SJSA1 (cell line): ENCODE results near the gene ZNF785. TPM values are rescaled to one million over a fixed set of nuclear protein-coding genes. Genes with fewer than 3 reads are reported as not detected.
A peak's percentile ranks its signal among the peaks of the same experiment; 100 is the strongest.

Experiments used
- DNase-seq, 2 experiments: peaks; one replicate each; pipeline ENCODE4 v3.0.0-alpha.2; 2015 to 2020; ENCODE audit warnings: low spot score in 2 of 2, low read depth in 1 of 2
- H3K27ac ChIP-seq: fragments of 250-450 bp; sonication (Bioruptor Pico); 2 replicates; pipeline ENCODE4 v1.5.1; 2020; ENCODE audit warnings: mild to moderate bottlenecking, moderate library complexity
- H3K27me3 ChIP-seq: fragments of 250-450 bp; sonication (Bioruptor Pico); replicated peaks from 2 replicates; pipeline ENCODE4 v1.5.1; 2020; ENCODE audit warnings: mild to moderate bottlenecking, moderate library complexity
- H3K36me3 ChIP-seq: fragments of 250-450 bp; sonication (Bioruptor Pico); 2 replicates; pipeline ENCODE4 v1.5.1; 2020; ENCODE audit warnings: mild to moderate bottlenecking
- H3K4me1 ChIP-seq: fragments of 250-450 bp; sonication (Bioruptor Pico); replicated peaks from 2 replicates; pipeline ENCODE4 v1.6.1; 2021; ENCODE audit warnings: mild to moderate bottlenecking
- H3K4me3 ChIP-seq: fragments of 250-450 bp; sonication (Bioruptor Pico); 2 replicates; pipeline ENCODE4 v1.5.1; 2020; ENCODE audit warnings: mild to moderate bottlenecking
- H3K9me3 ChIP-seq: fragments of 250-450 bp; sonication (Bioruptor Pico); replicated peaks from 2 replicates; pipeline ENCODE4 v1.5.1; 2020; ENCODE audit warnings: mild to moderate bottlenecking
- total RNA-seq: library from RNA; depleted of rRNA; stranded (reverse); fragments of >200 nt; shearing (Covaris generic); gene quantifications from 2 replicates; pipeline ENCODE4 v1.2.3, GENCODE V29; 2014

ZNF785 gene
- total RNA-seq, 1 experiment from 2014 or later, result 6.8 TPM

DNA sequence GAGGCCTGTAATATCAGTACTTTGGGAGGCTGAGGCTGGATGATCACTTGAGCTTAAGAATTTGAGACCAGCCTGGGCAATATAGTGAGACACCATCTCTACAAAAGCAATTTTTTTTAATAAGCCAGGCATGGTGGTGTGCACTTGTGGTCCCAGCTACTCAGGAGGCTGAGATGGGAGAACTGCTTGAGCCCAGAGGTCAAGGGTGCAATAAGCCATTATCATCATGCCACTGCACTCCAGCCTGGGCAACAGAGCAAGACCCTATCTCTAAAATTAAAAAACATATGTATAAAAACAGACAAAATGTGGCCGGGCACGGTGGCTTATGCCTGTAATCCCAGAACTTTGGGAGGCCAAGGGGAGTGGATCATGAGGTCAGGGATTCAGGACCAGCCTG, 3.2 kb upstream of the ZNF785 start:
- Histone ChIP-seq H3K36me3 (peaks cover 27% of the 10 kb centered on the region), H3K4me3 (no peak overlapping the region), H3K27ac (no peak overlapping the region), H3K9me3 (no peaks in the 10 kb centered on the region), H3K27me3 (no peaks in the 10 kb centered on the region), H3K4me1 (peaks cover 12% of the 10 kb centered on the region)
- DNase-seq, result no peak

DNA sequence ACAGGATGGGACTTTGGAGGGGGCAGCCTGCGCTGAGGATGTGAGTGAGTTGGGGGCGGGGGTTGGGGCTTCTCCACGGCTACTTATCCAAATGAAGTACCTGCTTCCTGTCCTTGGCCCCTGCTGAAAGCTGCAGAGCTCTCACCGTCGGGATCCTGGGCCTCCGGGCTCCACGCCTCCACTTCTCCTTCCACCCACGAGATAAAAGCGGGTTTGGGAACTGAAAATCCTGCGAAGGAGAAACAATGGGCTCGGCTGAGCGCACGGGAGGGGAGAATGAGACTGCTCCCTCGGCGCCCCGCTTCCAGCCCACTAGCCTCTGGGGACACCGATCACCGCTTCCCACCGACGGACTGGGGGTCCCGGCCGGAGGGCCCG, 486 bp downstream of the ZNF785 start:
- Histone ChIP-seq H3K27ac (peak overlapping the region; percentile 70), H3K9me3 (no peaks in the 10 kb centered on the region), H3K4me3 (peak overlapping the region; percentile 65), H3K36me3 (peaks cover 55% of the 10 kb centered on the region), H3K27me3 (no peaks in the 10 kb centered on the region), H3K4me1 (peaks cover 12% of the 10 kb centered on the region)
- no peak for DNase-seq

DNA sequence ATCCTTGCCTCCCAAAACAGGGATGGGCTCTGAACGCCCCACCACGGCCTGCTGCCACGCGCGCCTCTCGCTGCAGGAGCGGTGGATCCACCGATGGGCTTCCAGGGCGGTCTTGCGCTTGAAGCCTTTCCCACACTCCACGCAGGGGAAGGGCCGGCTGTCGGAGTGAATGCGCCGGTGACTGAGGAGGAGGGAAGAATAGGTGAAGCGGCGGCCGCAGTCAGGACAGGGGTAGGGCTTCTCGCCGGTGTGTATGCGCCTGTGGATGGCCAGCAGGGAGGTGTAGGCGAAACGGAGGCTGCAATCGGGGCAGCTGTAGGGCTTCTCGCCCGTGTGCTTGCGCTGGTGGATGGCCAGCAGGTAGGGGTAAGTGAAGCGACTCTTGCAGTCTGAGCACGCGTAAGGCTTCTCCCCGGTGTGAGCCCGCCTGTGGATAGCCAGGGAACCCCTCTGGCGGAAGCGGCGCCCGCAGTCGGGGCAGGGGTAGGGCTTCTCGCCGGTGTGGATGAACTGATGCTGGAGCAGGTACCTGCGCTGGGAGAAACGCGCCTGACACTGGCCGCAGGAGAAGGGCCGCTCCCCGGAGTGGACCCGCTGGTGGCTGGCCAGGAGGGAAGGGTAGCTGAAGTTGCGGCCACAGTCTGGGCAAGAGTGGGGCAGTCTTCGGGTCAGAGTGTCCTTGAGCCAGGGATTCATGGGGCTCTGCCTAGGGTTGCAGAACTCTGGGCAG, 2.7 kb downstream of the ZNF785 start:
- Histone ChIP-seq H3K27ac (no peak overlapping the region), H3K27me3 (no peaks in the 10 kb centered on the region), H3K4me1 (peaks cover 12% of the 10 kb centered on the region), H3K36me3 (peaks cover 66% of the 10 kb centered on the region), H3K4me3 (no peak overlapping the region), H3K9me3 (no peaks in the 10 kb centered on the region)
- DNase-seq, result no peak

DNA sequence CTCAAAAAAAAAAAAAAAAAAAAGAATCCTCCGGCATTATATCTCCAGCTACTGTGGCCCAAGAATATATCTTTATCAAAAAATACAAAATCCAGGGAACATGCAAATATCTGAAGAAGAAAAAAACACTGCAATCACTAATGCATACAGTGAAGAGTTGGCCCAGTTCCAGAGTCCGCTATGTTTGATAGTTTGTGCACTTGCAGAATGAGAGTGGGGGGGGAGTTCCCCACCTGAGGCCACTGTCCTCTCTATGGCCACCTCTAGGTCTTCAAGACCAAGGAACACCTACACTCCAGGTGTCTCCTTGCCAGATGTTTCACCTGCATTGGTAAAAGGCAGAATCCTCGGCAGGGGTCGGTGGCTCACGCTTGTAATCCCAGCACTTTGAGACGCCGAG, 4.0 kb downstream of the ZNF785 start:
- H3K27ac ChIP-seq, result no peak overlapping the region
- peaks cover 6% of the 10 kb centered on the region for H3K4me1 ChIP-seq
- no peak overlapping the region for H3K4me3 ChIP-seq
- DNase-seq, result no peak
- H3K27me3 ChIP-seq, result no peaks in the 10 kb centered on the region
- peaks cover 56% of the 10 kb centered on the region for H3K36me3 ChIP-seq
- H3K9me3 ChIP-seq, result no peaks in the 10 kb centered on the region

DNA sequence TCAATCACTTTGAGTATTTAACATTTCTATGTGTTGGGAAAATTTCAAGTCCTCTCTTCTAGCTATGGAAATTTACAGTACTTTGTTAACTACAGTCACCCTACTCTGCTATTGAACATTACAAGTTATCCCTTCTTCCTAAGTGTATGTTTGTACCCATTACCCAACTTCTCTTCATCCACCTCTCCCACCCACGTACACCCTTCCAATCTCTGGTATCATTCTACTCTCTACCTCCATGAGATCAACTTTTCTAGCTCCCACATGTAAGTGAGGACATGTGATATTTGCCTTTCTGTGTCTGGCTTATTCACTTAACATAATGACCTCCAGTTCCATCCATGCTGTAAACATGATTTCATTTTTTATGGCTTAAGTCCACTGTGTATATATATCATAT, 10.8 kb downstream of the ZNF785 start:
- Histone ChIP-seq H3K4me3 (no peak overlapping the region), H3K36me3 (peaks cover 18% of the 10 kb centered on the region), H3K4me1 (peaks cover 12% of the 10 kb centered on the region), H3K27ac (no peak overlapping the region), H3K9me3 (no peaks in the 10 kb centered on the region), H3K27me3 (no peaks in the 10 kb centered on the region)
- DNase-seq, result no peak

DNA sequence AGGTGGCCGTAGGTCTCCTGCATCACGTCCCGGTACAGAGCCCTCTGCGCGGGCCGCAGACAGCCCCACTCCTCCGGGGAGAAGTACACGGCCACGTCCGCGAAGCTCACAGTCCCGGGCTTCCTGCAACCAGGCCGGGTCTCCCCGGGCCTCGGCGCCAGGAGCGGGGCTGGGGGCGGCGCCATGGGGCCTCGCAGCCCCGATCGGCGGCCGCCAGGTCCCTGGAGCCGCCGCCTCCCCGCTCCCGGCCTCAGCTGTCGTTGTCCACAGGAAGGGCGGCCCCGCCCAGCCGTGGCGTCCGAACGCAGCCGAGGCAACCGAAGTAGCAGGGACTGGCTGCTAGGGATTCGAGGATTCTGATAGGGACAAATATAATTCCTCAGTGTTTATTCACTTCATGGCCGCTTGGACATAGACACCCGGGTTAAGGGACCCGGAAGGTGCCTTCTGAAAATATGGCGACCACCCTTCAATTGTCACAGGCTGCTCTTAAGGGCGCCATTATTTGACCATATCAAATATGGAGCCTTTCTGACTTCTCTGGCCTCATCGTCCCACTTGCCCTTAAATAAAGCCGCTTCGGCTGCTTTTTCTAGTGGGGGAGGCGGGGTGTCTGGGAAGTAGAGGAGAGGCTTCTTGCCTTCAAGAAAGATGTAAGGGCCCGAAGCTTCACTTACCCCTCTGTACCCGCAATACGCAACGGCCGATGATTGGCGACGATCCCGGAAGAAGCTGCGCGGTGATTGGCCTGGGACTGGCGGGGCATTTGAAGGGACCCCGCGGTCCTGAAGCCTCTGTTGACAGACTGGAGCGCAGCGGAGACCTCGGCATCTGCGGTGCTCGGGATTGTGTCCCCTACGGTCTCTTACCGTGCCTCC, 13.8 kb downstream of the ZNF785 start, which contains the start of gene ZNF688:
Gene ZNF688, minus strand, starts transcription at position 270 of the 878 bp plus-strand sequence. Its CDS starts 85 bp downstream, at position 185.
- Histone ChIP-seq H3K27me3 (no peaks in the 10 kb centered on the region), H3K9me3 (no peaks in the 10 kb centered on the region), H3K36me3 (no peaks in the 10 kb centered on the region), H3K4me3 (peak within 1 kb of the TSS; percentile 55), H3K27ac (peak within 1 kb of the TSS; percentile 74), H3K4me1 (peaks cover 12% of the 10 kb centered on the region)
- peak; percentile 96 to 97 for DNase-seq

DNA sequence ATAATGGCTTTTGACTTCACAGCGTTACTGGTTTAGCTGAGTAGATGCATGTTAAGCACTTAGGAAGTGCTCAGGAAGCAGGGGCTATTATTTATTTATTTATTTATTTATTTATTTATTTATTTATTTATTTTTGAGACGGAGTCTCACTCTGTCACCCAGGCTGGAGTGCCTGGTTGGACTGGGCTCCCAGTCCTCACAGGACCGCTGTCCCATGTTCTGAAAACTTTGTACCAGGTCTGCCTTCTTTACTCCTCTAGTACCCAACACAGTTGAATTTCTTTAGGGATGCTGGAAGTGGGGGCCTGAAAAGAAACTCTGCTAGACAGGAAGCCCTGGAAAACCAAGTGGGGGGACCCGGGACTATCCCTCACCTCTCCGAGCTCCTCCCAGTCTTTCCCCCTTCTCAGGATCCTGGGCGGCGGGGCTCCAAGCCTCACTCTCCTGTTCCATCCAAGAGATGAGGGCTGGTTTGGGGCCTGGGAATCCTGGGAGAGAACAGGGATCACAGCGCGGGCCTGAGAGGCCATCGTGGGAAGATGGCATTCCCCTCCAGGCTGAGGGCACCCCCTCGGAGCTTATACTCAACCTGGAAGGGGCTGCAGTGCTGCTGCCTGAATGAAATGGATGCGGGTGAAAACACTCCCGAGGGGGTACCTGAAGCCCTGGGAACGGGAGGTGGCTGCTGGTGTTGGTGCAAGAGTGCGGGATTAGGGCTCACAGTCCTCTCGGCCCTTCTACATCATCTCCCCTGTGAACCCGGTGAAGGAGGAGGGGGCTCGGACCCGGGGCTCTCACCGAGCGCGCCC, 14.7 kb downstream of the ZNF785 start:
- Histone ChIP-seq H3K27ac (peak overlapping the region; percentile 74), H3K9me3 (no peaks in the 10 kb centered on the region), H3K4me3 (peak overlapping the region; percentile 55), H3K36me3 (no peaks in the 10 kb centered on the region), H3K4me1 (peaks cover 12% of the 10 kb centered on the region), H3K27me3 (no peaks in the 10 kb centered on the region)
- no peak for DNase-seq

DNA sequence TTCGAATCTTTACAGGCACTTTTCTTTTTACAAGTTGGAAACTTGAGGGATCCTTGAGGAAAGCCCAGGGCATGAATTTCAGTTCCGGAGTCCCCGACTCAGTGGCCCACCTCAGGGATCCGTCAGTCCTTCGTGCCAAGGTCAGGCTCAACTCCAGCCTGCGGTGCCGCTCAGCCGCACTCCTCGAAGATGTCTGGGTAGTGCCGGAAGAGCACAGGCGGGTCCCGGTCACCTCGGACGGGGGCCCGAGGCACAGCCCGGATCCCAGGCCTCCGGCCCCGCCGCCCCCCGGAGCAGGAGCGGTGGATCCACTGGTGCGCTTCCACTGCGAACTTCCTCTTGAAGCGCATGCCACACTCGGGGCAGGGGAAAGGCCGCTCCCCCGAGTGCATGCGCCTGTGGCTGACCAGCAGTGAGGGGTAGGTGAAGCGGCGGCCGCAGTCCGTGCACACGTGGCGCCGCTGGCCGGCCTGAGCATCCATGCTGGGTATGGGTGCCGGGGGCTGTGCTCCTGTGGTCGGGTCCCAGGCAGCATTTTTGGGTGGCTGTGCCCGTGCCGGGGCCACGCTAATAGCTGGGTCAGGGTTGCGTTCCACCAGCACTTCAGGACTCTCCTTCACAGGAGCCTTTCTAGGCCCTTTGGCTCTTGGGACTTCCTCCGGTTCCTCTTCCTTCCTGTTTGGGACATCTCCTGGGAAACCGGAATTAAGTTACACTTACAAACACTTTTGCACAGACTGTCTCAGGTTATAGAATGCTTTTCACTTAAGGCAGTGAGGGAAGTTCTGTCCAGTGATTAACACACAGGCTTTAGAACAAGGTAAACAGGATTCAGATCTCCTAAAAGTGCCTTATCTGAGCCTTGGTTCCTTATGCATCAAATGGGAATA, 15.5 kb downstream of the ZNF785 start:
- H3K27ac ChIP-seq, result no peak overlapping the region
- H3K9me3 ChIP-seq, result no peaks in the 10 kb centered on the region
- H3K27me3 ChIP-seq, result no peaks in the 10 kb centered on the region
- H3K4me1 ChIP-seq, result peaks cover 12% of the 10 kb centered on the region
- DNase-seq, result no peak
- no peaks in the 10 kb centered on the region for H3K36me3 ChIP-seq
- H3K4me3 ChIP-seq, result no peak overlapping the region

DNA sequence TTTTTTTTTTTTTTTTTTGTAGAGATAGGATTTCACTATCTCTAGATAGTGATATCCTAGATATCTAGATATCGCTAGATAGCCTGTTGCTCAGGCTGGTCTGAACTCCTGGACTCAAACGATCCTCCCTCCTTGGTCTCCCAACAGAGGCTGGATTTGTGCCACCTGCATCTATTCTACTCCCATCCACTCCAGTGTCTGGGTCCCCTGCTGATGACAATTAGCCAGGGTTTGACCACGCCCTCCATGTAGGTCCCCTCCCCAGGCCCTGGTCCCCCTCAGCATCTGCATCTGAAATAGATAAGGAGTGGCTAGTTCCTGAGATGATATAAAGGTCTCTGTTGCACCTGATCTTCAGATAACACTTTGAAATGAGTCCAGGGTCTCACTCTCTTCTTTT, 16.2 kb downstream of the ZNF785 start:
- H3K9me3 ChIP-seq, result no peaks in the 10 kb centered on the region
- no peak overlapping the region for H3K27ac ChIP-seq
- peaks cover 12% of the 10 kb centered on the region for H3K4me1 ChIP-seq
- H3K36me3 ChIP-seq, result no peaks in the 10 kb centered on the region
- H3K27me3 ChIP-seq, result no peaks in the 10 kb centered on the region
- no peak for DNase-seq
- no peak overlapping the region for H3K4me3 ChIP-seq

DNA sequence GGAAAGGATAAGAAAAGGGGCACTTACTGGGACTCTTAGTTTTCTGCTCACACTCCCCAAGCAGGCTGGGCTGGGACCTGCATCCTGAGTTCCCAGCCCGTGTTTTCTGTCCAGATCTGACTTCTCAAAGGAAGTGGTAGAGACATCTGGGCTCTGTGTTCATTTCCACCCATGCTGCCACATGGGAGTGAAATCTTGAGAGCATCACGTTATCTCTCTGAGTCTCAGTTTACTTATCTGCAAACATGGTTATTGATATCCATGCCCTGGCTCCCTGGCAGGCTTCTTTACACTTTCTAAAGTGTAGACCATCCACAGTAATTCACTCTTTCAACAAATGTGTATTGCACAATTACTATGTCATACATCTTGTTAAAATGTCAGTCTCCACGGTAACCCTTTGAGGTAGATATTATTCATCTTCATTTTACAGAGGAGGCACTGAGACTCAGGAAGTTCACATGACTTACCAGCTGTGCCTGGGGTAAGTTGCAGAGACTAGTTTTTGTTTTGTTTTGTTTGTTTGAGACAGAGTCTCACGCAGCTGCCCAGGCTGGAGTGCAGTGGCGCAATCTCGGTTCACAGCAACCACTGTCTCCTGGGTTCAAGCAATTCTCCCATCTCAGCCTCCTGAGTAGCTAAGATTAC, 17.4 kb downstream of the ZNF785 start:
- Histone ChIP-seq H3K9me3 (no peaks in the 10 kb centered on the region), H3K27ac (no peak overlapping the region), H3K4me1 (peaks cover 12% of the 10 kb centered on the region), H3K4me3 (no peak overlapping the region), H3K36me3 (no peaks in the 10 kb centered on the region), H3K27me3 (no peaks in the 10 kb centered on the region)
- DNase-seq, result no peak

DNA sequence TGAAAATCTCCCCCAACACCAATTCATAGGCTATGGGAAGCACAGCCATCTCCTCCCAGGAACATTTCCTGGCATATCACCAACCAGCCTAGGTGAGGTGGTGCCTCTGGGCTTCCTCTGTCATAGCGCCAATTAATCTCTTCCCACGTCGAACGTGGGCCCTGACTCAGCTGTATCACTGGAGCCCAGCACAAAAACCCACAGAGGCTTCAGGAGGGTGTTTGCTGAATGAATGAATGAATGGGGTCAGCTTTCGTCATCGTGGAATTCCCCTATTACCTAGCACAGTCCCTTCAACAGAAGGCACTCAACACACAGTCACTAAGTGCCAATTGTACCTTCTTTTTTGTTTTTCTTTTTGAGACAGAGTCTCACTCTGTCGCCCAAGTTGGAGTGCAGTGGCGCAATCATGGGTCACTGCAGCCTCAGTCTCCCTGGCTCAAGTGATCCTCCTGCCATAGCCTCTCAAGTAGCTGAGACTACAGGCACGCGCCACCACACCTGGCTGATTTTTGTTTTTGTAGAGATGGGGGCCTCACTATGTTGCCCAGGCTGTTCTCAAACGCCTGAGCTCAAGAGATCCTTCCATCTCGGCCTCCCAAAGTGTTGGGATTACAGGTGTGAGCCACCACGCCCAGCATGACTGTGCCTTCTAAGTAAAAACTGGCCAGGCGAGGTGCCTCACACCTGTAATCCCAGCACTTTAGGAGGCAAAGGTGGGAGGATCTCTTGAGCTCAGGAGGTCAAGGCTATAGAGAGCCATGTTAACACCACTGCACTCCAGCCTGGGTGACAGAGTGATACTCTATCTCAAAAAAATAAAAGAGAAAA, 18.1 kb downstream of the ZNF785 start:
- no peak for DNase-seq
- no peaks in the 10 kb centered on the region for H3K36me3 ChIP-seq
- H3K4me3 ChIP-seq, result no peak overlapping the region
- no peaks in the 10 kb centered on the region for H3K27me3 ChIP-seq
- H3K4me1 ChIP-seq, result peaks cover 7% of the 10 kb centered on the region
- no peaks in the 10 kb centered on the region for H3K9me3 ChIP-seq
- no peak overlapping the region for H3K27ac ChIP-seq

DNA sequence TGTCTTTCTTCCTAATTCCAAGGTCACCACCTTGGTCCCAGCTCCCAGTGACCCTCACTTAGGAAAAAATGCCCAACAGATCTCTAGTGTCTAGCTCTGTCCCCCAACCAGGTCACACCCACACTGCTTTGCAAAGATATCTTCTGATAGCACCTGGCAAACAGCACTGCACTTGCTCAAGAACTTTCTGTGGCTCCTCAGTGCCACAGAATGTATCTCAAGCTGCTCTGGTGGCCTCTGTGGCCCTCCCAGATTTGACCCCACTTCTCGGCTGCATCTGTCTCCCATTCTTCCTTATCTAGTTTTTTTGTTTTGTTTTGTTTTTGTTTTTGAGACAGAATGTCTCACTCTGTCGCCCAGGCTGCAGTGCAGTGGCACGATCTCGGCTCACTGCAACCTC, 19.0 kb downstream of the ZNF785 start:
- H3K4me1 ChIP-seq, result peaks cover 6% of the 10 kb centered on the region
- H3K27me3 ChIP-seq, result no peaks in the 10 kb centered on the region
- no peak overlapping the region for H3K27ac ChIP-seq
- H3K36me3 ChIP-seq, result no peaks in the 10 kb centered on the region
- no peak for DNase-seq
- H3K9me3 ChIP-seq, result no peaks in the 10 kb centered on the region
- H3K4me3 ChIP-seq, result no peak overlapping the region
